GM18526 (cell line): ENCODE measurements around the gene TUB.

Source experiments
- POLR2A ChIP-seq: IDR thresholded peaks from 3 replicates; pipeline ENCODE4 v1.6.1; 2011; ENCODE audit not compliant: insufficient read length; ENCODE audit errors: extremely low read depth

Gene TUB

GRCh38 chr11:8039530-8040260, 41.3 kb upstream of the TUB start:
- TF ChIP-seq POLR2A: no peak

- TF ChIP-seq POLR2A: no peak
Observed at GRCh38 chr11:8040261-8040920, 40.6 kb upstream of the TUB start.

GRCh38 chr11:8040921-8041285, 40.1 kb upstream of the TUB start:
- TF ChIP-seq POLR2A: no peak

- no peak for TF ChIP-seq POLR2A
Observed at GRCh38 chr11:8041576-8041975, 39.4 kb upstream of the TUB start.

- TF ChIP-seq POLR2A: no peak
Observed at GRCh38 chr11:8043756-8044155, 37.3 kb upstream of the TUB start.

- TF ChIP-seq POLR2A: no peak
Observed at GRCh38 chr11:8045839-8046238, 35.2 kb upstream of the TUB start.

- no peak for TF ChIP-seq POLR2A
Observed at GRCh38 chr11:8047382-8047781, 33.6 kb upstream of the TUB start.

GRCh38 chr11:8049084-8049483, 31.9 kb upstream of the TUB start:
- TF ChIP-seq POLR2A: no peak

GRCh38 chr11:8055091-8055835, 25.7 kb upstream of the TUB start:
- TF ChIP-seq POLR2A: no peak

GRCh38 chr11:8055836-8056526, 25.0 kb upstream of the TUB start:
- no peak for TF ChIP-seq POLR2A

- no peak for TF ChIP-seq POLR2A
Observed at GRCh38 chr11:8056810-8057463, 24.1 kb upstream of the TUB start.

- TF ChIP-seq POLR2A: no peak
Observed at GRCh38 chr11:8058216-8058615, 22.8 kb upstream of the TUB start.

GRCh38 chr11:8059030-8059429, 22.0 kb upstream of the TUB start:
- no peak for TF ChIP-seq POLR2A

- no peak for TF ChIP-seq POLR2A
Observed at GRCh38 chr11:8059571-8060011, 21.4 kb upstream of the TUB start.

GRCh38 chr11:8060146-8060719, 20.8 kb upstream of the TUB start:
- no peak for TF ChIP-seq POLR2A
